Measurements from ENCODE around the gene RXRA. TPM values are rescaled to one million over a fixed set of nuclear protein-coding genes. Genes with fewer than 3 reads are reported as not detected.

The RXRA gene
- total and polyA plus RNA-seq, 2 of the 13 experiments (the other 11 are each of a cell fraction or from before 2014, with no cell fraction given) = 18.9 to 29.2 TPM

DNA sequence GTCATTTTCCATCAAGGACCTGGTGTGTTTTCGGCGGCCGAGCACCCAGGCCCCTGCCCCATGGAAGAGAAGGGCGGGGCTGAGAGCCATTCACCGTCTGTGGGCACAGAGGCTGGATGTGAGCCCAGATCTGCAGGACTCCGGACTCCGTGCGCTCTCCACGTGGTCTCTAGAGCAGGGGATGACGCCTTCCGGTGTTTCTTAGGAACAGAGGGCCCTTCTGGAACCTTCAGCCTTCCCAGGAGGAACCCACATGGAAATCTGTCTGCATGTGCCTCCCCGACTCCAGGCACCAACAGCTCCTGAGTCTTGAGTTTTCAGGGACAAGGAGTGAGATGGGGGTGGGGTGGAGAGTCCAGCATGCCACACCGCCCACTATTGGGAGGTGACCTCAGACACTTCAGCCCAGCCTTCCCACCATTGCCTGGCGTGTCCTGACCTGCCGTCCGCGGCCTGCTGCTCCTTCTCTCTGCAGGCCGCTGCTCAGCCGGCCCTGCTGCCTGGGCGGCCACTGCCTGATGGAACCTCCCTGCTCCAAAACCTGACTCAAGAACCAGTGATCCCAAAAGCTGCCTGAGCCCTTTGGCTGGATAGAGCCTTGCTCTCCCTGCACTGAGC is 2.4 kb upstream of the RXRA start (continued):
- peak; percentile 82; the same call in 1 of the 2 replicates for TF ChIP-seq GLI4 (CRISPR knock-in tag; IDR thresholded peaks at IDR 0.05; ENCODE audit: borderline replicate concordance)
- TF ChIP-seq ZNF432 (CRISPR knock-in tag; IDR thresholded peaks at IDR 0.05; ENCODE audit: borderline replicate concordance) = no peak
- TF ChIP-seq GPN1 (CRISPR knock-in tag; IDR thresholded peaks at IDR 0.05; ENCODE audit: borderline replicate concordance) = no peak
- no peak for TF ChIP-seq SP1 (IDR thresholded peaks at IDR 0.05)
- no peak for TF ChIP-seq SP1 (CRISPR knock-in tag; IDR thresholded peaks at IDR 0.05)
- TF ChIP-seq NPAS2 (CRISPR knock-in tag; IDR thresholded peaks at IDR 0.05; ENCODE audit: borderline replicate concordance) = no peak
- TF ChIP-seq ZNF274 (CRISPR knock-in tag; IDR thresholded peaks at IDR 0.05) = peak; percentile 88
- TF ChIP-seq ZNF331 (CRISPR knock-in tag; IDR thresholded peaks at IDR 0.05) = peak; percentile 50; the same call in 1 of the 2 replicates
- TF ChIP-seq CEBPB (IDR thresholded peaks at IDR 0.05; ENCODE audit: borderline replicate concordance, low read depth, low read length) = no peak
- TF ChIP-seq PPARG (CRISPR knock-in tag; conservative IDR thresholded peaks at IDR 0.05) = no peak
- no peak for TF ChIP-seq SOX6 (IDR thresholded peaks at IDR 0.05)
- peak; percentile 20; the same call in 1 of the 2 replicates for TF ChIP-seq SOX6 (CRISPR knock-in tag; IDR thresholded peaks at IDR 0.05)
- no peak for TF ChIP-seq NR2F6 (IDR thresholded peaks at IDR 0.05)
- peak; percentile 39; the same call in 1 of the 2 replicates for TF ChIP-seq NR2F6 (CRISPR knock-in tag; IDR thresholded peaks at IDR 0.05)
- TF ChIP-seq U2AF1 (optimal IDR thresholded peaks at IDR 0.05; ENCODE audit: low read depth, low read length) = no peak
- TF ChIP-seq KLF11 (CRISPR knock-in tag; IDR thresholded peaks at IDR 0.05) = peak; percentile 83
- TF ChIP-seq, protein P1, sequence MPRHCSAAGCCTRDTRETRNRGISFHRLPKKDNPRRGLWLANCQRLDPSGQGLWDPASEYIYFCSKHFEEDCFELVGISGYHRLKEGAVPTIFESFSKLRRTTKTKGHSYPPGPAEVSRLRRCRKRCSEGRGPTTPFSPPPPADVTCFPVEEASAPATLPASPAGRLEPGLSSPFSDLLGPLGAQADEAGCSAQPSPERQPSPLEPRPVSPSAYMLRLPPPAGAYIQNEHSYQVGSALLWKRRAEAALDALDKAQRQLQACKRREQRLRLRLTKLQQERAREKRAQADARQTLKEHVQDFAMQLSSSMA (CRISPR knock-in tag; IDR thresholded peaks at IDR 0.05) = 0 out of 2 replicates have a peak, but pooled peaks have one; percentile 24
- no peak for TF ChIP-seq PAWR (CRISPR knock-in tag; IDR thresholded peaks at IDR 0.05; ENCODE audit: borderline replicate concordance)
- TF ChIP-seq, protein P2, sequence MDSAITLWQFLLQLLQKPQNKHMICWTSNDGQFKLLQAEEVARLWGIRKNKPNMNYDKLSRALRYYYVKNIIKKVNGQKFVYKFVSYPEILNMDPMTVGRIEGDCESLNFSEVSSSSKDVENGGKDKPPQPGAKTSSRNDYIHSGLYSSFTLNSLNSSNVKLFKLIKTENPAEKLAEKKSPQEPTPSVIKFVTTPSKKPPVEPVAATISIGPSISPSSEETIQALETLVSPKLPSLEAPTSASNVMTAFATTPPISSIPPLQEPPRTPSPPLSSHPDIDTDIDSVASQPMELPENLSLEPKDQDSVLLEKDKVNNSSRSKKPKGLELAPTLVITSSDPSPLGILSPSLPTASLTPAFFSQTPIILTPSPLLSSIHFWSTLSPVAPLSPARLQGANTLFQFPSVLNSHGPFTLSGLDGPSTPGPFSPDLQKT (CRISPR knock-in tag; IDR thresholded peaks at IDR 0.05; ENCODE audit: borderline replicate concordance) = no peak
- no peak for TF ChIP-seq ATAD3A (CRISPR knock-in tag; IDR thresholded peaks at IDR 0.05)
- TF ChIP-seq, protein P3, sequence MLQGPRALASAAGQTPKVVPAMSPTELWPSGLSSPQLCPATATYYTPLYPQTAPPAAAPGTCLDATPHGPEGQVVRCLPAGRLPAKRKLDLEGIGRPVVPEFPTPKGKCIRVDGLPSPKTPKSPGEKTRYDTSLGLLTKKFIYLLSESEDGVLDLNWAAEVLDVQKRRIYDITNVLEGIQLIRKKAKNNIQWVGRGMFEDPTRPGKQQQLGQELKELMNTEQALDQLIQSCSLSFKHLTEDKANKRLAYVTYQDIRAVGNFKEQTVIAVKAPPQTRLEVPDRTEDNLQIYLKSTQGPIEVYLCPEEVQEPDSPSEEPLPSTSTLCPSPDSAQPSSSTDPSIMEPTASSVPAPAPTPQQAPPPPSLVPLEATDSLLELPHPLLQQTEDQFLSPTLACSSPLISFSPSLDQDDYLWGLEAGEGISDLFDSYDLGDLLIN (CRISPR knock-in tag; IDR thresholded peaks at IDR 0.05; ENCODE audit: borderline replicate concordance) = 0 out of 2 replicates have a peak, but pooled peaks have one; percentile 52
- TF ChIP-seq, protein P4, sequence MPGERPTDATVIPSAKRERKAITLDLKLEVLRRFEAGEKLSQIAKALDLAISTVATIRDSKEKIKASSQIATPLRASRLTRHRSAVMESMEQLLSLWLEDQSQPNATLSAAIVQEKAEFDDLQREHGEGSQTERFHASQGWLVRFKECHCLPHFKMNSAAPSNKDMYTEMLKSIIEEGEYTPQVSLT (CRISPR knock-in tag; IDR thresholded peaks at IDR 0.05; ENCODE audit: borderline replicate concordance, low read depth) = 0 out of 2 replicates have a peak, but pooled peaks have one; percentile 54
- no peak; the same call in 1 of the 2 replicates for TF ChIP-seq ISX (CRISPR knock-in tag; conservative IDR thresholded peaks at IDR 0.05)
- no peak for TF ChIP-seq RBFOX2 (IDR thresholded peaks at IDR 0.05; ENCODE audit: low read depth, low read length)
- TF ChIP-seq, protein P5, sequence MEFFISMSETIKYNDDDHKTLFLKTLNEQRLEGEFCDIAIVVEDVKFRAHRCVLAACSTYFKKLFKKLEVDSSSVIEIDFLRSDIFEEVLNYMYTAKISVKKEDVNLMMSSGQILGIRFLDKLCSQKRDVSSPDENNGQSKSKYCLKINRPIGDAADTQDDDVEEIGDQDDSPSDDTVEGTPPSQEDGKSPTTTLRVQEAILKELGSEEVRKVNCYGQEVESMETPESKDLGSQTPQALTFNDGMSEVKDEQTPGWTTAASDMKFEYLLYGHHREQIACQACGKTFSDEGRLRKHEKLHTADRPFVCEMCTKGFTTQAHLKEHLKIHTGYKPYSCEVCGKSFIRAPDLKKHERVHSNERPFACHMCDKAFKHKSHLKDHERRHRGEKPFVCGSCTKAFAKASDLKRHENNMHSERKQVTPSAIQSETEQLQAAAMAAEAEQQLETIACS (CRISPR knock-in tag; IDR thresholded peaks at IDR 0.05) = peak; percentile 51; the same call in 1 of the 2 replicates
- peak; percentile 83; the same call in 1 of the 2 replicates for TF ChIP-seq ZFP90 (CRISPR knock-in tag; IDR thresholded peaks at IDR 0.05; ENCODE audit: borderline replicate concordance)
